Stimulated activated CD8-positive, alpha-beta memory T cell treated with anti-CD3 and anti-CD28 coated beads, Interleukin-7, amount 100 ng/mL, for 1 hour (primary cell): ENCODE results near the gene IL17RD.
A peak's percentile ranks its signal among the peaks of the same experiment; 100 is the strongest.
"Not testable (repeated sequence)": the region's sequence is repeated elsewhere in the genome, so short reads cannot be mapped to it uniquely, and the experiment has no call there.

Experiments used
- DNase-seq, 2 donors: peaks; one replicate each; pipeline ENCODE4 v3.0.0-alpha.2; 2020; ENCODE audit warnings: low read depth in 2 of 2

IL17RD gene

GRCh38 chr3:57093971-57094535 is 71.1 kb downstream of the IL17RD start:
- DNase-seq, result no peak

DNA sequence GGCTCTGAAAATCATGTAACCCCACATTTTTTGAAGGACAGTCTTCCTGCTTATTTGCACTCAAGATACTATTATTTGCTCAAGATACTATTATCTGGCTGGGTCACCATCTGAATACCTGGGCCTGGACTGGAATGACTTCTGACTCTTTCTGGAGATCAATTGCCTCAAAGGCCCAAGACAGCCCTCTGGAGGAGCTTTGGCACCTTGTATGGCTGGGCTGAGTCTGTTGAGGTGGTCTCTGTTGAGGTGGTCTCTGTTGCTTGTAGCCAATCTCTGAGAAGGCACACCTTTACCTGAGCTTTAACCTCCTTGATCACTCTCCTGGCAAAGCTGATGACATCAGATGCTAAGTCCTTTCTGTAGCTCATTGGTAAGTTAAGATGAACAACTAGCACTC is 71.7 kb downstream of the IL17RD start:
- DNase-seq, result no peak

DNA sequence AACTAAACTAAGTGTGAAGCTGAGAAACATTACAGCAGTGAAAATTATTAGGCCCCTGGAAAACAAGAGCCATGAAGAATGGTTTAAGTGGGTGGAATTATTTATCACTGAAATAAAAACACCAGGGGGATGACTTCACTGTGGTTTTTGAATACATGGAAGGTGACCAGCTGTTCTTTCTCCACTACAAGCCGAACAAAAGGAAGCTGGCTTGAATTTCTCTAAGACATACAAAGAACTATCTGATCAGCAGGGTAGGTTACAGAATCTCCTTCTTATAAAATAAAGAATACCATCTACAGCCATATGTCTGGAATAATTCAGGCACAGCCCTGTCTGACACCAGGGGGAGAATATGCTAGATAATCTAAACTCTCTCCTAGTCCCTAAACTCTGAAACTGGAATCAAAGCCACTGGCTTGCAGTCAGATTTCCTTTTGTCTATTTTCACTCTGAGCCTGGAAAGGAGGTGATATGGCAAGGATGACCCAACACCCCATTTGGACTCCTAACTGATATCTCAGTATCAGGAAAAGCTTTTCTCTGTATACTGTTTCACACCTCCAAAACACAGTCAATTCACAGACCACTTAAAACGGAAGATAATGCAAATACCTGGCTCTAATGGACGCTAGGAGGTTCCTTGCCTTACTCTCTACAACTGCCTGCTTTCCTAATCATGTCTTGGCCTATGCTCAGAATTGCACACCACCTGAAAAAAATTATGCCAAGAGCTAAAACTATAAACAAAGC is 73.5 kb downstream of the IL17RD start:
- no peak for DNase-seq

DNA sequence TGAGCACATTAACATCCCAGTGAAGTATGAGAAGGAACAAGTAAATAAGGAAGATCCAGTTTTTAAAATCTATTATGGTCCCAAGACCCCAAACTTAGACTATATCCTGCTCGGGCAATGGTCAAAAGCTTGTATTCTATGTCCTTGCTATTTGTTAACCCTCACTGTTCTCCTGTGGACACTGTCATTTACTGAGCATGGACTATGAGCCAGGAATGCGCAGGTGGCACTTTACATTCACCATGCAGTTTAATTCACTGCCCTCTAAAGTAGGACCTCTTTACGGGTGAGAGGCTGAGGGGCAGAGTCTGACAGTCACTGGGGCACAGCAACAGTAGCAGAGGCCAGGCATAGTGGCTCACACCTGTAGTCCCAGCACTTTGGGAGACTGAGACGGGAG is 76.1 kb downstream of the IL17RD start:
- DNase-seq, result no peak

GRCh38 chr3:57088503-57088902 is 76.7 kb downstream of the IL17RD start:
- no peak for DNase-seq

DNA sequence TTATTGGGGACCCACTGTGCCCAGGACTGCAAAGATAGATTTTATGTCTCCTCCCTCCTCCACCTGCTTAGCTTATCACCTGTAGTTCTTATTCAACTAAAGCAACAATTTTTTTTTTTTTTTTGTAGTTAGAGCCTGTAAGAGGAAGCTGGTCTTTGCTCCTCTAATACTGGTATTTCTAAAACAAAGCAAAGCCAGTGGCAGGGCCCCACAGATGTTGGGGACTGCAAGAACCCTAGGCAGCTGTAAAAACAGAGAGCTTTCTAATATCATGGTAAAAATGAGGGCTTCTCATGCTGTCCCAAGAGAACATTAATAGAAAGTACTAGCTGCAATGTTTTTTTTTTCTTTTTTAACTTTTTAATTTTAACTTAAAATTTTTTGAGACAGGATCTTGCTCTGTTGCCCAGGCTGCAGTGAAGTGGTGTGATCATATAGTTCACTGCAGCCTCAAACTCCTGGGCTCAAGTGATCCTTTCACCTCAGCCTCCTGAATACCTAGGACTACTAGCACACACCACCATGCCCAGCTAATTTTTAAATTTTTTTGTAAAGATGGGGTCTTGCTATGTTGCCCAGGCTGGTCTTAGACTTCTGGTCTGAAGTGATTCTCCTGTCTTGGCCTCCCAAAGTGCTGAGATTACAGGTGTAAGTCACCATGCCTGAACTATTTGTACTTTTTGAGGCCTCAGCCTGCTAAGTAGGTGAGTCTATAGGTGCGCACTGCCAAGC is 77.6 kb downstream of the IL17RD start:
- DNase-seq, result no peak

DNA sequence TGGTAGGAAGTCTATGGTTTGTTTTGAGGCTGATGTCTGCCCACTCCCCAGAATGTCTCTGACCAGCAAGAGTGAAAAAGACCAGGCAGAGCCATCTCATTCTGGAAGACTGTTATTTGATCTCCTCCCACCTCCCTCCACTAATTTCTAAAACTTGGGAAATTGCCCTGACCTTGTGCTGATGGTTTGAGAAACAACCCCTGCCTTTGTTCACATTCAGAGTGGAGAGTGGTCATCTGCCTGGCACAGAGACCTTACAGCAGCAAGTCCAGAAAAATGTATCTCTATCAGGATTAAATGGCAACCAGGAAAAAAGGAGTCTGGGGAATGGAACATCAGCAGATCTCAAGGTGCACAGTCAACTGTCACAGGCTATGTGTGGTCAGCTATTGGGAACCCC is 79.0 kb downstream of the IL17RD start:
- DNase-seq, result no peak

DNA sequence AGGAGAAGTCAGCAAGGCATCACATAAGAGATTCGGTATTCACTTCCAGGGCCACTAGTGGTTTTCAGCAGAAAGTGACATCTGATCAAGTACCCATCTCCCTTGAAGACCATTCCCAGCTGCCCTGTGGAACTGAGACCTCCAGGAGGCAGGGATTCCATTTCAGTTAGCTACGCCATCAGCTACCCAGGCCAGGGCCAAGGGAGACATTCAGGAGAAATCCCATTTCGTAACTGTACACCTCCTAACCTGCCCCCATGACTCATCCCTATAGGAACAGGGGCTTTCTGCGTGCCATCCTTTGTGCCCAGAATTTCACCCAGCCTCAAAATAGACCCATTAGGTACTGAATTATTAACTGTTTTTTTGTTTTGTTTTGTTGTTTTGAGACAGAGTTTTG is 79.9 kb downstream of the IL17RD start:
- DNase-seq, result no peak

DNA sequence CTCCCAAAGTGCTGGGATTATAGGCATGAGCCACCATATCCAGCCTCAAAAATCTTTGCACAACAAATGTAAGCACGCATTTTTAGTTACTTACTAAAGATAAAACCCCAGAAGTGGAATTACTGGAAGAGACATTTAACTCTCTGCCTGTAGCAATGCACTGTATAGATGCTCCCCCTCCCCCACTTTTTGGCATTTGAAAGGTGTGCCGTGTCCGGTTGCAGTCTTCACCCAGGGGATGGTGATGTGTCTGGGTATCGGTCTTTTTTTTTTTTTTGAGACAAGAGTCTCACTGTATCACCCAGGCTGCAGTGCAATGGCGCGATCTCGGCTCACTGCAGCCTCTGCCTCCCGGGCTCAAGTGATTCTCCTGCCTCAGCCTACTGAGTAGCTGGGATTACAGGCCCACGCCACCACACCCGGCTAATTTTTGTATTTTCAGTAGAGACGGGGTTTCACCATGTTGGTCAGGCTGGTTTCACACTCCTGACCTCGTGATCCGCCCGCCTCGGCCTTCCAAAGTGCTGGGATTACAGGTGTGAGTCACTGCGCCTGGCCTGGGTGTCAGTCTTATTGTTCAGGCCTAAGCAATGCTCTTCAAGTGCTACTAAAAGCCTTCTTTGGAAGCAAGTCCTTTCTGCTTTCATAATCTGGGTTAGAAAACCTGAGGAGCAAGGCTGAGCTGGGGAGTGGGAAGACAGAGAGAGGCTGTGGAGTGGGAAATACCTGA is 81.7 kb downstream of the IL17RD start:
- not testable (repeated sequence) for DNase-seq

DNA sequence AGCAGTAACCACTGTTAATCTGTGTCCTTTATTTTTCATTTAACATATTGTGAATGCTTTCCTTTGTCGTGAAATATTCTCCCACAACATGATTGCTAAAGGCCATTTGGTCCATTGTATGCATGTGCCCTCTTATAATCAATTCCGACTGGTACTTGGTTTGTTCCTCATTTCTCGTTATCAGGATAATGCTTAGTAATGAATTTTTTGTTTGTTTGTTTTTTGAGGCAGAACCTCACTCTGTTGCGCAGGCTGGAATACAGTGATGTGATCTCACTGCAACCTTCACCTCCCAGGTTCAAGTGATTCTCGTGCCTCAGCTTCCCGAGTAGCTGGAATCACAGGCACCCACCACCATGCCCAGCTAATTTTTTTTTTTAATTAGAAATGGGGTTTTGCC is 82.7 kb downstream of the IL17RD start:
- DNase-seq, result no peak

GRCh38 chr3:57081173-57081572 is 84.0 kb downstream of the IL17RD start:
- DNase-seq, result no peak

GRCh38 chr3:57080171-57080570 is 85.0 kb downstream of the IL17RD start:
- DNase-seq, result no peak

- no peak for DNase-seq
These were observed 85.7 kb downstream of the IL17RD start for GRCh38 chr3:57079474-57079831.

GRCh38 chr3:57078635-57079473 is 86.3 kb downstream of the IL17RD start:
- no peak for DNase-seq

DNA sequence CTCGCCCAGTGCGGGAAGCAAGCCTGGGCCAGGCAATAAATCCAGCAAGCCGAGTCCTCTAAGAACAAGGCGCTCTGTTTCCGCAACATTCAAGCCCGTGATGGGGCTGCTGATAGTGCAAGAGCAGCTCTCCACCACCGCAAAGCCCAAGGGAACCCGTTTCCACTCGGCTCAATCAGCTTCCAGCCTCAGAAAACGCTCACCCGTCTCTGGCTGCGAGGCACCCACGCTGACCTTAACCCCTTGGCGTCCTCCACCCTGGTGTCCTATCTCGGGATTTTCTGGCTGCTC is 86.9 kb downstream of the IL17RD start:
- peak in 1 of 2 donors; percentile 11 for DNase-seq

DNA sequence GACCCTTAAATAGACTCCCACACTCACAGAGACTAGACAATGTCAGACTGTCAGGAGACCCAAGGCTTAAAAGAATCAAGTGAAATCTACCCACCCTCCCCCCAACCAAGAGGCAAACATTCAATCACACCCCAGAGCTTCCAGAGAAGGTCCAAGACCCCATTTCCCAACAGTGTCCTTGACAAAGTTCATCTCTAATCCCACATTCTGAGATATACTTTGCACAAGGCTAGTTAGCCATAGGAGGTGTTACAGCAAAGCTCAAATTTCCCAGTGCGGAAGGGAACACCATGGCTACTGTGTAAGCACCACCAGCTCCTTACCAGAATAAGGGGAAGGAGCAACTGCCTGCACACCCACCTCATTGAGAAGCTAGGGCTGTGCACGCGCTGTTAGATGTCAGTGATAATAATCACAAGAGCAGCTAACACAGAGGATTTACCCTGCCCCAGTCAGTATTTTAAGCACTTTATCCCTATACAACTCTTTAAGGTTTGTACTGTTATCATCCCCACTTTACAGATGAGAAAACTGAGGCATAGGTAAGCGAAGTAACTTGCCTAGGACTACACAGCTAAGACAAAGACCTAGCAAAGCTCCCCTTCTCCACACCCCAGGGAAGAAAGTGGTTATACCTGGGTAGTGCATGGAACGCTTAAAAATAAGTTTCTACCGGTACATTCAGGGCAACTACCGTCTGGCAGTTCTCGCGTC is 87.4 kb downstream of the IL17RD start:
- no peak for DNase-seq

- DNase-seq, result no peak
These were observed 88.7 kb downstream of the IL17RD start for GRCh38 chr3:57076422-57076951.

DNA sequence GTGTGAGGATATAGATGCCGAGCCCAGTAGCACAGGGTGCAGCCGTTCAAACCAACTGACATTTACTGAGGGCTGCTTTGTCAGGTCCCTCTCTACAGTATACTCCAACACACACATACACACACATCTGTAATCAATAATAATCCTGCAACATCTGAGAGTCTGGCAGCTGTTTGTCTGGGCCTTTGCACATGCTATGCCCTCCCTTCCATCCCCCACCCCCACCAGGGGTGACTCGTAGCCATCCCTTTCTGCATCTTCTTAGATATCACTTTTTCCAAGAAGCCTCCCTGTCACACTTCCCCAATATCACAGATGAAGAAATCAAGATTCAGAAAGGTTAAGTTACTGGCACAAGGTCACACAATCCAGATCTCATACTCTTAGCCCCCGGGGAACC is 91.0 kb downstream of the IL17RD start:
- no peak for DNase-seq

DNA sequence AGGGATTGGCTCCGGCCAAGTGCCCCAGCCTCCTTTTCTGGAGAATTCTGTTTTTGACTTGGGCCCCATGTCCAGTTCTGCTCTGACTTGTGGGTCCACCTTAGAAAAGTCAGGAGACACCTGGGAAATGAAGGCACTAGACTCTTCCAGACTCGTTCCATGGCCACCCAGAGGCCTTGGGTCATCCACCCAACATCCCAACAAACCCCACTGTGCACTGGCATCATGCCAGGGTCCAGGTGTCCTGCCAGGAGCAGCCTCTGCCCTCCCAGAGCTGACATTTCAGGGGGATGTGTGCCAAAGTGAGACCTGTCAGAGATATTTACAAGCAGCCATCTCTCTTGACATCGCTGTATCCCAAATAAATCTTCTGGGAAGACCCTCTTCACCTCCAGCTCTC is 91.5 kb downstream of the IL17RD start:
- no peak for DNase-seq

DNA sequence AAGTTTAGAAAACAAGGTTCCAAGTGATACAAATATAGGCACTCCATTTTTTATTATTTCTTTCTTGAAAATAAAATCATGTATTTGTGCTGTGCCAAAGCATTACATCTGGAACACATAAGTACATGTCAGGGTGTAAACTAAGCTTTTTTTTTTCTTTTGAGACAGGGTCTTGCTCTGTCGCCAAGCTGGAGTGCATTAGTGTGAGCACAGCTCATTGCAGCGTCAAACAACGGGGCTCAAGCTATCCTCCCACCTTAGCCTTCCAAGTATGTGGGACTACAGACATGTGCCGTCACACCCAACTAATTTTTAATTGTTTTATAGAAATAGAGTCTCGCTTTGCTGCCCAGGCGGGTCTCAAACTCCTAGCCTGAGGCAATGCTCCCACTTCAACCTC is 95.7 kb downstream of the IL17RD start:
- DNase-seq, result no peak
